22Rv1 (cell line): Measurements from ENCODE around the gene CNIH4.

Experiments
- ZFX ChIP-seq: fragments of 450-650 bp; IDR thresholded peaks from 2 replicates; pipeline ENCODE4 v1.6.1; 2017; ENCODE audit warnings: antibody characterized with exemption, borderline replicate concordance
- TF ChIP-seq, protein P1 (sequence below): fragments of 450-650 bp; IDR thresholded peaks from 2 replicates; pipeline ENCODE4 v1.5.1; 2017; ENCODE audit warnings: mild to moderate bottlenecking

DNA sequence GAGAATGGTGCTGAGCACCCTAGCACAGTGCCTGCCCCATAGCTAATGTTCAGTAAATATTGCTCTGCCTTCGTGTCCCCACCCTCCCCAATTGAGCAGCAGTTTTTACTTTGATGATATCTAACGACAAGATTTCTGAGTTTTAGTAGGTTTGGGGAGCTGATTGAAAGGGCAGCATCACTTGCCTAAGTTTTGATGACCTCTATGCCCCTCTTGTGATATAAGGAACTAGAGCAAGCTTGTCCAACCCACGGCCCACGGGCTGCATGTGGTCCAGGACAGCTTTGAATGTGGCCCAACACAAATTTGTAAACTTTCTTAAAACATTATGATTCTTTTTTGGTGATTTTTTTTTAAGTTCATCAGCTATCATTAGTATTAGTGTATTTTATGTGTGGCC, 1.6 kb downstream of the CNIH4 start:
- TF ChIP-seq, protein P1, sequence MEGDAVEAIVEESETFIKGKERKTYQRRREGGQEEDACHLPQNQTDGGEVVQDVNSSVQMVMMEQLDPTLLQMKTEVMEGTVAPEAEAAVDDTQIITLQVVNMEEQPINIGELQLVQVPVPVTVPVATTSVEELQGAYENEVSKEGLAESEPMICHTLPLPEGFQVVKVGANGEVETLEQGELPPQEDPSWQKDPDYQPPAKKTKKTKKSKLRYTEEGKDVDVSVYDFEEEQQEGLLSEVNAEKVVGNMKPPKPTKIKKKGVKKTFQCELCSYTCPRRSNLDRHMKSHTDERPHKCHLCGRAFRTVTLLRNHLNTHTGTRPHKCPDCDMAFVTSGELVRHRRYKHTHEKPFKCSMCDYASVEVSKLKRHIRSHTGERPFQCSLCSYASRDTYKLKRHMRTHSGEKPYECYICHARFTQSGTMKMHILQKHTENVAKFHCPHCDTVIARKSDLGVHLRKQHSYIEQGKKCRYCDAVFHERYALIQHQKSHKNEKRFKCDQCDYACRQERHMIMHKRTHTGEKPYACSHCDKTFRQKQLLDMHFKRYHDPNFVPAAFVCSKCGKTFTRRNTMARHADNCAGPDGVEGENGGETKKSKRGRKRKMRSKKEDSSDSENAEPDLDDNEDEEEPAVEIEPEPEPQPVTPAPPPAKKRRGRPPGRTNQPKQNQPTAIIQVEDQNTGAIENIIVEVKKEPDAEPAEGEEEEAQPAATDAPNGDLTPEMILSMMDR = no peak
- no peak for TF ChIP-seq ZFX
